Keratinocyte (primary cell): Measurements from ENCODE around the gene OPRL1. TPM values are rescaled to one million over a fixed set of nuclear protein-coding genes. Genes with fewer than 3 reads are reported as not detected.

Experiments
- DNase-seq: peaks from one replicate; pipeline ENCODE4 v3.0.0-alpha.2; 2011; ENCODE audit warnings: low read depth, missing footprints, low spot score
- FAIRE-seq: peaks from 2 replicates; lab custom pipeline; 2011; peaks lifted over from hg19 to GRCh38; lab: Jason Lieb, UNC
- H2AFZ ChIP-seq: 2 replicates; pipeline ENCODE4 v1.6.0; 2012; ENCODE audit warnings: low read length, control low read depth, inconsistent platforms; ENCODE audit not compliant: control insufficient read depth
- H3K27ac ChIP-seq: 2 replicates; pipeline ENCODE4 v1.5.1; 2011; ENCODE audit warnings: low read length; ENCODE audit not compliant: control insufficient read depth, insufficient read depth
- H3K27me3 ChIP-seq: 3 replicates; pipeline ENCODE4 v1.6.0; 2011; ENCODE audit warnings: low read length; ENCODE audit not compliant: control insufficient read depth, insufficient read depth; ENCODE audit errors: extremely low read depth
- H3K36me3 ChIP-seq, 2 experiments: 2 replicates in 1 of 2; 3 replicates in 1 of 2; pipeline ENCODE4 v1.5.1; 2011; ENCODE audit warnings: low read length in 2 of 2, mild to moderate bottlenecking in 1 of 2; ENCODE audit not compliant: control insufficient read depth in 2 of 2, insufficient read depth in 2 of 2; ENCODE audit errors: extremely low read depth in 1 of 2
- H3K4me1 ChIP-seq: 3 replicates; pipeline ENCODE4 v1.5.1; 2011; ENCODE audit warnings: low read length; ENCODE audit not compliant: control insufficient read depth, insufficient read depth; ENCODE audit errors: extremely low read depth
- H3K4me2 ChIP-seq: 3 replicates; pipeline ENCODE4 v1.6.0; 2011; ENCODE audit warnings: low read depth, low read length; ENCODE audit not compliant: control insufficient read depth, insufficient read depth; ENCODE audit errors: extremely low read depth
- H3K4me3 ChIP-seq, 3 experiments: fragments of 200-600 bp in 1 of 3; sonication (generic) in 1 of 3; 2 replicates in 2 of 3; 3 replicates in 1 of 3; pipeline ENCODE4 v1.5.1; 2011 to 2016; ENCODE audit warnings: low read length in 3 of 3, mild to moderate bottlenecking in 3 of 3, control low read depth in 2 of 3, inconsistent platforms in 1 of 3, low read depth in 1 of 3, mixed read lengths in 1 of 3, mixed run types in 1 of 3, moderate library complexity in 1 of 3; ENCODE audit not compliant: control insufficient read depth in 2 of 3, insufficient read depth in 2 of 3; ENCODE audit errors: extremely low read depth in 1 of 3
- H3K79me2 ChIP-seq: 2 replicates; pipeline ENCODE4 v1.6.0; 2012; ENCODE audit warnings: low read length; ENCODE audit not compliant: control insufficient read depth, insufficient read depth
- H3K9ac ChIP-seq: 3 replicates; pipeline ENCODE4 v1.6.0; 2011; ENCODE audit warnings: low read length; ENCODE audit not compliant: control insufficient read depth, insufficient read depth; ENCODE audit errors: extremely low read depth
- H3K9me1 ChIP-seq: 3 replicates; pipeline ENCODE4 v1.6.0; 2011; ENCODE audit warnings: low read length; ENCODE audit not compliant: control insufficient read depth, insufficient read depth; ENCODE audit errors: extremely low read depth
- H3K9me3 ChIP-seq: 2 replicates; pipeline ENCODE4 v1.5.1; 2012; ENCODE audit warnings: low read depth, low read length; ENCODE audit not compliant: control insufficient read depth
- H4K20me1 ChIP-seq: 3 replicates; pipeline ENCODE4 v1.6.0; 2011; ENCODE audit warnings: low read length; ENCODE audit not compliant: control insufficient read depth, insufficient read depth; ENCODE audit errors: extremely low read depth
- CTCF ChIP-seq, 3 experiments: IDR thresholded peaks in 1 of 3; conservative IDR thresholded peaks in 1 of 3; optimal IDR thresholded peaks in 1 of 3; 2 replicates in 2 of 3; 3 replicates in 1 of 3; pipeline versions ENCODE3 to v1.5.1; 2011; ENCODE audit warnings: low read length in 3 of 3, mild to moderate bottlenecking in 3 of 3, moderate library complexity in 2 of 3, control low read depth in 1 of 3, inconsistent platforms in 1 of 3; ENCODE audit not compliant: insufficient read depth in 2 of 3; ENCODE audit errors: extremely low read depth in 1 of 3
- EZH2 ChIP-seq: IDR thresholded peaks from one replicate; pipeline ENCODE4 v1.6.1; 2012; ENCODE audit warnings: inconsistent platforms, mild to moderate bottlenecking, low read length, moderate library complexity
- dilution Hi-C: fragments of 300-500 bp; cut with MboI; formaldehyde crosslinking; loops from one replicate; pipeline ENCODE4 v1.7.0; 2020; ENCODE audit warnings: low sequenced_read_pairs; ENCODE audit not compliant: extremely low pct_ligation_motif_present
- polyA plus RNA-seq, 5 experiments: library from polyadenylated mRNA; depleted of rRNA in 3 of 5; stranded (reverse) in 3 of 5; stranded (forward) in 1 of 5; unstranded in 1 of 5; fragments of >200 nt; gene quantifications; 1 replicate in 1 of 5; 2 replicates in 3 of 5; 3 replicates in 1 of 5; pipeline versions ENCODE4 v1.2.1 to v1.2.3, GENCODE V29; 2011 to 2012; ENCODE audit warnings: missing spikeins in 2 of 5, low read depth in 1 of 5, low replicate concordance in 1 of 5

OPRL1 gene
- polyA plus RNA-seq, 1 donor (not counting 4 experiments of a cell fraction or from before 2014, with no cell fraction given), result 0.25 TPM

- H3K79me2 ChIP-seq, result no peaks in the 10 kb centered on the region
- no peak overlapping the region for H2AFZ ChIP-seq
- H3K36me3 ChIP-seq, result no peaks in the 10 kb centered on the region
- no peak overlapping the region for H3K9ac ChIP-seq
- TF ChIP-seq CTCF (optimal IDR thresholded peaks at IDR 0.05 in 1 of 3, IDR thresholded peaks at IDR 0.05 in 1 of 3, conservative IDR thresholded peaks at IDR 0.05 in 1 of 3; ENCODE audit: extremely low read depth in 1 of 3, insufficient read depth in 2 of 3, low read length in 3 of 3) (no peak), EZH2 (no peak)
- no peak overlapping the region for H3K27ac ChIP-seq
- H3K4me3 ChIP-seq, result no peak overlapping the region
- H3K9me1 ChIP-seq, result no peaks in the 10 kb centered on the region
- DNase-seq (no peak), FAIRE-seq (no peak)
- no peaks in the 10 kb centered on the region for H3K9me3 ChIP-seq
- H3K27me3 ChIP-seq, result peaks cover 3% of the 10 kb centered on the region
- dilution Hi-C loops, result no loop called here
- H3K4me2 ChIP-seq, result no peak overlapping the region
- no peaks in the 10 kb centered on the region for H4K20me1 ChIP-seq
- H3K4me1 ChIP-seq, result no peaks in the 10 kb centered on the region
Measured at GRCh38 chr20:64136004-64136710, 56.3 kb downstream of the OPRL1 start.

- H3K9me1 ChIP-seq, result no peaks in the 10 kb centered on the region
- no peak for DNase-seq
- no peak overlapping the region for H3K4me3 ChIP-seq
- peaks cover 3% of the 10 kb centered on the region for H3K27me3 ChIP-seq
- H3K4me2 ChIP-seq, result no peak overlapping the region
- H3K4me1 ChIP-seq, result no peaks in the 10 kb centered on the region
- TF ChIP-seq CTCF (optimal IDR thresholded peaks at IDR 0.05 in 1 of 3, IDR thresholded peaks at IDR 0.05 in 1 of 3, conservative IDR thresholded peaks at IDR 0.05 in 1 of 3; ENCODE audit: extremely low read depth in 1 of 3, insufficient read depth in 2 of 3, low read length in 3 of 3), result no peak
- no peak for TF ChIP-seq EZH2
- H3K9ac ChIP-seq, result no peak overlapping the region
- H3K79me2 ChIP-seq, result no peaks in the 10 kb centered on the region
- dilution Hi-C loops, result no loop called here
- H3K9me3 ChIP-seq, result no peaks in the 10 kb centered on the region
- no peak overlapping the region for H2AFZ ChIP-seq
- no peaks in the 10 kb centered on the region for H4K20me1 ChIP-seq
- no peak overlapping the region for H3K27ac ChIP-seq
- no peak for FAIRE-seq
- no peaks in the 10 kb centered on the region for H3K36me3 ChIP-seq
Measured at GRCh38 chr20:64137598-64138031, 57.7 kb downstream of the OPRL1 start.
